Astrocyte (in vitro differentiated cells and primary cell): ENCODE data around the gene NUP133. TPM values are rescaled to one million over a fixed set of nuclear protein-coding genes. Genes with fewer than 3 reads are reported as not detected.

Experiments used
- DNase-seq: peaks from one replicate; pipeline ENCODE4 v3.0.0-alpha.2; 2010; ENCODE audit warnings: low read depth
- FAIRE-seq: peaks from 2 replicates; lab custom pipeline; 2011; peaks lifted over from hg19 to GRCh38; lab: Jason Lieb, UNC
- H2AFZ ChIP-seq: 2 replicates; pipeline ENCODE4 v1.6.0; 2012; ENCODE audit warnings: low read depth, low read length, inconsistent platforms
- H3K27ac ChIP-seq: 2 replicates; pipeline ENCODE4 v1.5.1; 2011; ENCODE audit warnings: low read depth, low read length, inconsistent platforms
- H3K27me3 ChIP-seq: 2 replicates; pipeline ENCODE4 v1.6.0; 2011; ENCODE audit warnings: low read length, inconsistent platforms; ENCODE audit not compliant: insufficient read depth
- H3K36me3 ChIP-seq: 2 replicates; pipeline ENCODE4 v1.5.1; 2011; ENCODE audit warnings: low read length, inconsistent platforms; ENCODE audit not compliant: insufficient read depth
- H3K4me1 ChIP-seq: 2 replicates; pipeline ENCODE4 v1.5.1; 2011; ENCODE audit warnings: low read length, inconsistent platforms; ENCODE audit not compliant: insufficient read depth
- H3K4me2 ChIP-seq: 2 replicates; pipeline ENCODE4 v1.6.0; 2012; ENCODE audit warnings: low read length, inconsistent platforms
- H3K4me3 ChIP-seq: 2 replicates; pipeline ENCODE4 v1.5.1; 2011; ENCODE audit warnings: low read depth, mild to moderate bottlenecking, low read length, inconsistent platforms; ENCODE audit not compliant: insufficient read depth
- H3K79me2 ChIP-seq: 2 replicates; pipeline ENCODE4 v1.6.0; 2012; ENCODE audit warnings: mild to moderate bottlenecking, low read length, inconsistent platforms; ENCODE audit not compliant: insufficient read depth
- H3K9ac ChIP-seq: 2 replicates; pipeline ENCODE4 v1.6.0; 2012; ENCODE audit warnings: mild to moderate bottlenecking, low read length, inconsistent platforms
- H3K9me3 ChIP-seq: 2 replicates; pipeline ENCODE4 v1.5.1; 2012; ENCODE audit warnings: low read depth, mild to moderate bottlenecking, low read length, inconsistent platforms; ENCODE audit not compliant: insufficient read depth
- H4K20me1 ChIP-seq: 2 replicates; pipeline ENCODE4 v1.6.0; 2012; ENCODE audit warnings: low read length, inconsistent platforms; ENCODE audit not compliant: insufficient read depth
- H3K27ac Mint-ChIP-seq: one replicate; pipeline ENCODE4 v1.8.0; 2021; ENCODE audit warnings: mild to moderate bottlenecking, mixed read lengths; ENCODE audit not compliant: unreplicated experiment
- H3K27me3 Mint-ChIP-seq: one replicate; pipeline ENCODE4 v1.8.0; 2021; ENCODE audit warnings: low read depth, mixed read lengths; ENCODE audit not compliant: unreplicated experiment
- H3K36me3 Mint-ChIP-seq: one replicate; pipeline ENCODE4 v1.8.0; 2021; ENCODE audit warnings: low read depth, mixed read lengths; ENCODE audit not compliant: unreplicated experiment
- H3K4me1 Mint-ChIP-seq: one replicate; pipeline ENCODE4 v1.8.0; 2021; ENCODE audit warnings: low read depth, mixed read lengths; ENCODE audit not compliant: unreplicated experiment
- H3K4me3 Mint-ChIP-seq: one replicate; pipeline ENCODE4 v1.8.0; 2021; ENCODE audit warnings: mild to moderate bottlenecking, moderate library complexity, mixed read lengths; ENCODE audit not compliant: unreplicated experiment
- H3K9me3 Mint-ChIP-seq: one replicate; pipeline ENCODE4 v1.8.0; 2021; ENCODE audit warnings: mild to moderate bottlenecking, mixed read lengths; ENCODE audit not compliant: unreplicated experiment
- CTCF ChIP-seq: IDR thresholded peaks from 2 replicates; pipeline ENCODE4 v1.5.1; 2011; ENCODE audit warnings: low read depth, mild to moderate bottlenecking, inconsistent platforms, low read length, moderate library complexity; ENCODE audit not compliant: insufficient read depth
- EZH2 ChIP-seq: IDR thresholded peaks from 2 replicates; pipeline ENCODE4 v1.6.1; 2012; ENCODE audit warnings: mild to moderate bottlenecking, low read length, inconsistent platforms; ENCODE audit not compliant: insufficient read depth
- total RNA-seq: library from RNA; stranded (reverse); gene quantifications from 2 replicates; pipeline ENCODE4 v1.2.1, GENCODE V29; 2021

The NUP133 gene
- total RNA-seq, 1 donor from 2014 or later: 35.1 TPM

GRCh38 chr1:229407206-229408026, 100.7 kb downstream of the NUP133 start:
- Mint-ChIP-seq H3K4me3 (peak overlapping the region; percentile 72), H3K9me3 (no peaks in the 10 kb centered on the region), H3K4me1 (peaks cover 37% of the 10 kb centered on the region), H3K27me3 (peaks cover 30% of the 10 kb centered on the region), H3K27ac (peak overlapping the region; percentile 47), H3K36me3 (no peaks in the 10 kb centered on the region)
- peaks cover 9% of the 10 kb centered on the region for H3K4me1 ChIP-seq
- no peaks in the 10 kb centered on the region for H3K9me3 ChIP-seq
- H3K36me3 ChIP-seq: no peaks in the 10 kb centered on the region
- peak overlapping the region; percentile 73 for H3K4me2 ChIP-seq
- FAIRE-seq (no peak), DNase-seq (no peak)
- H3K27me3 ChIP-seq: peaks cover 37% of the 10 kb centered on the region
- H3K4me3 ChIP-seq: peak overlapping the region; percentile 17
- H2AFZ ChIP-seq: peak overlapping the region; percentile 47
- no peak overlapping the region for H3K9ac ChIP-seq
- TF ChIP-seq EZH2 (peak; percentile 80), CTCF (no peak)
- no peaks in the 10 kb centered on the region for H3K79me2 ChIP-seq
- H4K20me1 ChIP-seq: no peaks in the 10 kb centered on the region
- no peak overlapping the region for H3K27ac ChIP-seq

DNA sequence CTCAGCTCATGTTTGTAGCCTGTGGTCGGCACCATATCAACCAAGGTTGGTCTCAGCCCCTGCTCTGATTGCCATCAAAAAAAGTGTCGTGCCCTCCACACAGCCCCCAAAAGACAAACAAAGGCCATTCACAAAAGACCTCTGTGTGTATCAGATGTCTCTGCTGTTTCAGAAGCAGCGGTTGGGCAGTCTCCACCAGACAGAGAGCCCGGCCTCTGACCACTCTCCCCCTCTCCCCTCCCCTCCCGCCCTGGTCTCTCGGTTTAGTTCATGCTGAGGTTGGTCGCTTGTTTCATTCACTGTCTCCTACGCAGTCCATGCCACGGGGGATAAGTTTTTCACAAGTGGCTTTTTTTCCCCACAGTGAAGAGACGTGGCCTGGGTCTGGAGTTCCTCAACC, 101.3 kb downstream of the NUP133 start:
- Mint-ChIP-seq H3K27me3 (peaks cover 33% of the 10 kb centered on the region), H3K4me3 (peak overlapping the region; percentile 72)
- H3K4me3 ChIP-seq: peak overlapping the region; percentile 17

More for the DNA sequence above, 101.3 kb downstream of the NUP133 start:
- H3K27ac Mint-ChIP-seq: peak overlapping the region; percentile 47
- peaks cover 42% of the 10 kb centered on the region for H3K27me3 ChIP-seq
- no peaks in the 10 kb centered on the region for H3K9me3 ChIP-seq
- H3K4me2 ChIP-seq: peak overlapping the region; percentile 73
- H3K36me3 ChIP-seq: no peaks in the 10 kb centered on the region
- no peaks in the 10 kb centered on the region for H3K79me2 ChIP-seq
- no peak overlapping the region for H3K9ac ChIP-seq
- FAIRE-seq: no peak
- no peak overlapping the region for H3K27ac ChIP-seq
- no peak for DNase-seq
- H3K4me1 ChIP-seq: peaks cover 9% of the 10 kb centered on the region
- H2AFZ ChIP-seq: peak overlapping the region; percentile 47
- H3K9me3 Mint-ChIP-seq: no peaks in the 10 kb centered on the region
- no peak for TF ChIP-seq EZH2
- no peak for TF ChIP-seq CTCF
- no peaks in the 10 kb centered on the region for H4K20me1 ChIP-seq
- H3K36me3 Mint-ChIP-seq: no peaks in the 10 kb centered on the region
- H3K4me1 Mint-ChIP-seq: peaks cover 37% of the 10 kb centered on the region
